Left kidney (tissue), 2 donors: ENCODE results near the gene MED20. TPM values are rescaled to one million over a fixed set of nuclear protein-coding genes. Genes with fewer than 3 reads are reported as not detected.

Experiments
- DNase-seq: peaks from one replicate; pipeline ENCODE4 v3.0.0-alpha.2; 2013
- polyA plus RNA-seq: library from polyadenylated mRNA; unstranded; fragments of 120-200 nt; gene quantifications from one replicate; pipeline ENCODE4 v1.2.1, GENCODE V29; 2013; ENCODE audit not compliant: insufficient read length

The MED20 gene
- polyA plus RNA-seq, 1 donor: 41.4 TPM

- no peak for DNase-seq
These were observed 21.3 kb upstream of the MED20 start for GRCh38 chr6:41942067-41942851.

DNA sequence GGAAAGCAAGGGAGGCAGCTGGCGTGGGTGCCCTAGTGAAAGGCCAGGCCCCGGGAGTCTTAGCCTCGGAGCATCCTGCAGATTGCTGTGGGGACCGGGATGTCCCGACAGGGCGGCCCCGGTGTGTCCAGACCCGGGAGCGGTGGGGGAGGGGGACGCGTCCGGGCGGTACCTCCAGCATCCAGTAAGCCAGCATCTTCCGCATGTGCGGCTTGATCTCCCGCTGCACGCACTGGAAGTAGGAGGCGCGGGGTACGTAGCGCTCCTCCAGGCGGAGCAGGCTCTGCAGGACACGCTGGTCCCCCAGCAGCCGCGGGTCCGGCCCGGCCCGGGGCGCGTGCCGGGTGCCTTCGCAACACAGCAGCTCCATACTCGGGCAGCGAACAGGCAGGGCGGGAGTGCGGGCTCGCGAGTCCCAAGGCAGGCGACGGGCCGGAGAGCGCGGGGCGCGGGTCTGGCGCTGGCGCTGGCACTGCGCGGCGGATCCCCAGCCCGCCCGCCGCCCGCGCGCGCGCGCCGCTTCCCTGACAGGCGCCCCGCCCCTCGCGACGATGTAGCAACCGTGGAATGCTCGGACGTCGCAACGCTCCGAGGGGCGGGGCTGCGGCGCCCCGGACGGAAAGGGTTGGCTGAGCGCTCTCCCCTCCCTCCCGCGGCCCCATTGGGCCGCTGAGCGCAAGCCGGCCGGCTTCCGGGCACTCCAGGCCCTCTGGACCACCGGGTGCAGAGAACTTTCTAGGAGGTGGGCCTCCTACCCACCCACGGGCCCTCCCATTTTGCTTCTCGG, 20.5 kb upstream of the MED20 start, which contains the start of gene CCND3:
Gene CCND3, minus strand, starts transcription at position 529 of the 787 bp plus-strand sequence. Its CDS starts 159 bp downstream, at position 370.
- peak; percentile 88 for DNase-seq

DNA sequence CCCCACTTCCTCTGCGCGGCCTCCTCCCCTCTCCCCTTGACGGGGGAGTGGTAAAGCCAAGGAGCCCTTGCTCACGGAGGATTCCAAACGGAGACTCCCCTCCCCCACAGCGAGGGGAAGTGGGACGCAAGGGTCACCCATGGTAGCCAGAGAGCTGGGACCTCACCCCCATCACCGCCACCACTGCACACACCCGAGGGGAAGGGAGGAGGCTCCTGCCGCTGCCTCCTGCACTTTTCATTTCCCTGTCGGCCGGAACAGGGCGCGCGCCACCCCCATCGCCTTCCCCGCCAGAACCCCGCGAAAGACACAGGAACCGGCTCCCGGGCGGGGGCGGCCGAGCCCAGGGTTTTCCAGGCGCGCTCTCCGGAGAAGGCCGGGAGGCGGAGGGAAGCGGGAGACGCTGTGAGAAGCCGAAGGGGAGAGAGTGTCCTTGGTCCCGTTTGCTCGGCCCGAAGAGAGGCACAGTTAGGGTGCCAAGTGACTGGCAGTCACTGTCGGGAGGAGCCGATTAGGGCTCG, 19.9 kb upstream of the MED20 start:
- DNase-seq: peak; percentile 33

GRCh38 chr6:41939848-41940758, 19.2 kb upstream of the MED20 start:
- DNase-seq: no peak

- no peak for DNase-seq
These were observed 18.4 kb upstream of the MED20 start for GRCh38 chr6:41939176-41939847.

DNA sequence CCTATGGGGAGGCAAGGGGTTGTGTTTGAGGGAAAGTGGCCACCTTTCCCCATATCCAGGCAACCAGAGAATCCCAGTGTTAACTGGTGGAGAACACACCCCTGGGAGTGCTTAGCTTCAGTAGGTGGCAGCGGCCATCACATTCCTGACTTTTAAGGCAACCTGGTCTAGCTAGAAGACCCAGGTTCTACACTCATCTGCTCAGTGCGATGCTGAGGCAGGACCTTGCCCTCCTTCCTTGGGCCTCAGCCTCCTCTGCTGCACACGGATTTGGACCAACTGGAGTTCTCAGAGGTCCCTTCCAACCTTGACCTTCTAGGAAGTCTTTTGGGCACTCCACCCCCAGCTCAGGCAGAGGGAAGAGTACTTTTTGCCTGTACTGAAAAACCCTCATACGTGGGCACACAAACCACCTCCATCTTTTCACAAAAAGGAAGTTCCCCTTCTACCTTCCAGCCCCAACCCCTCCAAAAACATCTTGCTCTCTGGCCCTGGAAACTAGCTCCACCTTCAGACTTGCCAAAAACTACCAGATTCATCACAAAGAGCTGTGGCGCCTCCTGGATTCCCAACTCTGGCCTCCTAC, 17.7 kb upstream of the MED20 start:
- no peak for DNase-seq

GRCh38 chr6:41937861-41938574, 17.1 kb upstream of the MED20 start:
- DNase-seq: no peak

DNA sequence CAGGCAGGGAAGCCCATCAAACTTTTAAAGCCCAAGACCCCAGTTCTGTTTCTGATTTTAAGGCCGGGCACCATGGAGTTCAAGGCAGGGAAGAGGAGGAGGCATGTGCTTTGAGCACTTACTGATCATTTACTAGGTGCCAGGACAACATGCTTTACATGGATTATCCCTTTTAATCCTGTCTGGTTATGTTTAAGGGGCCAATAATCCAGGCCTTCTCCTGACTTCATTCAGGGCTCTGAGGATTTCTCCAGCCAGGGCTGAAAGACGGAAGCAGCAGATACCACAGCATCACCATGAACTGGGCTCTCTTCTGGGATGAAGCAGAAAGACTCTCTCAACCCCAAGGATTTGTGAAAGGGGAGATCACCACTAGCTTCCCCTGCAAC, 16.5 kb upstream of the MED20 start:
- no peak for DNase-seq

- DNase-seq: peak; percentile 54
These were observed 15.3 kb upstream of the MED20 start for GRCh38 chr6:41936073-41936837.

GRCh38 chr6:41935685-41936072, 14.7 kb upstream of the MED20 start:
- no peak for DNase-seq

DNA sequence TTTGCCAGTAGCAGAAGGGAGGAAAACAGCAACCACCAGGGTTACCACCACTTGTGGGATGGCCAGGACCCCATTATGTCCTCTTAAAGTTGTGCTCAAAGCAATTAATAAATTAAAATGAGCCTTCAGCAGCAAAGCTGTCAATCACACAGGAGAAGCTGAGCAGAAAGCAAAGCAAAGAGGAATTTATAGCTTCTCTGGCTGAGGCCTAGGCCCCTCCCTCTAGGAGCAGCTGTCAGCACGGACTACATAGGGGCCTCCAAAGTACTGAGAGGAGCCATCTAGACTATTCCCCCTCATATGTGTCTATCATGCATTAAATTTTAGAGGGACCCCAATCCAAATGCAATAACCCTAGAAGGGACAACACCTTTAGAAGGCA, 14.2 kb upstream of the MED20 start:
- no peak for DNase-seq

DNA sequence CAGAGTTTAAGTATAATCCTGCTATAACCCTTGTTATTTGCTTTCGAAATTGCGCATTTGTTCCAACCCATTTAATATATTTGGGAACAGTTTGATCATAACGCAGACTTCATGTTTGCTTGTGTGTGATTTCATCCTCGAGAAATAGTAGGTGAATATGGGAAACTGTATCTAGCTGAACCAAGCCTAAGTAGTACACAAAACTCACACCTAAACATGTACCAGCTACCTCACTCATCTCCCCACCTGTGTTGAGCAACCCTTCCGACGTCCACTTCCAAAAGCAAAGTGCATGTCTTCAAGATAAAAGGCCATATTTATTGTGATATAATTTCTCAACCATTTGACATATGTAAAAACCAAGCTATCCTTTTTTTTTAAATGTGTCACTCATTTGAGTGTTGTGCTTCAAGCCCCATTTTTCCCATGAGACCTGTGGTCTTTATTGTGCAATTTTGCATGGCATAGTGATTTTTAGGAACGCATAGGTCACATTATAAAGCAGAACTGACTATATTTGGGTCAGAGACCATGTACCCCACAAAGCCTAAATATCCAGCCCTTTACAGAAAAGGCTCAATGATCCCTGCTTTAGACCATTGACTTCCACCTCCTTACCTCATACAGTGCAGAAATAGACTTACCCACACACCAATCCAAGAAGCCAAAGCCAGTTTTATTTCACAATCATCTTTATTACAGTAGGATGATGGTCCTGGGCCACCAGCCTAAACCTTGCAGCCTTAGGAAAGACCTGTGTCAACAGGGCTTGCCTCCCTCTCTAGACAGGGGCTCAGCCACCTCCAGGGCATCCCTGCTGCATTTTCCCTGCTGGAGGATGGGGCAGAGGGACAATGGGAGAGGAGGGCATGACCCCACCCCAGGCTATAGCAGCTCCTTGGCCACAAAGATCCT, 13.6 kb upstream of the MED20 start:
- DNase-seq: no peak

DNA sequence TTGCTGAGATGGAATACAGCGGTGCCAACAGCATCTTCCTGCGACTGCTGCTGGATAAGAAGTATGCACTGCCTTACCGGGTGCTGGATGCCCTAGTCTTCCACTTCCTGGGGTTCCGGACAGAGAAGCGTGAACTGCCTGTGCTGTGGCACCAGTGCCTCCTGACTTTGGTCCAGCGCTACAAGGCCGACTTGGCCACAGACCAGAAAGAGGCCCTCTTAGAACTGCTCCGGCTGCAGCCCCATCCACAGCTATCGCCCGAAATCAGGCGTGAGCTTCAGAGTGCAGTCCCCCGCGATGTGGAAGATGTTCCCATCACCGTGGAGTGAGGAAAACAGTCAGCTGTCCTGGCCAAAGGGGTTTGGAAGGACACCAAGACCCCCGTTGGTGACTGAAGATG, 11.4 kb upstream of the MED20 start:
- no peak for DNase-seq

- no peak for DNase-seq
These were observed 10.9 kb upstream of the MED20 start for GRCh38 chr6:41931792-41932191.

- no peak for DNase-seq
These were observed 9.0 kb upstream of the MED20 start for GRCh38 chr6:41929924-41930323.

- no peak for DNase-seq
These were observed 6.3 kb upstream of the MED20 start for GRCh38 chr6:41927253-41927652.

DNA sequence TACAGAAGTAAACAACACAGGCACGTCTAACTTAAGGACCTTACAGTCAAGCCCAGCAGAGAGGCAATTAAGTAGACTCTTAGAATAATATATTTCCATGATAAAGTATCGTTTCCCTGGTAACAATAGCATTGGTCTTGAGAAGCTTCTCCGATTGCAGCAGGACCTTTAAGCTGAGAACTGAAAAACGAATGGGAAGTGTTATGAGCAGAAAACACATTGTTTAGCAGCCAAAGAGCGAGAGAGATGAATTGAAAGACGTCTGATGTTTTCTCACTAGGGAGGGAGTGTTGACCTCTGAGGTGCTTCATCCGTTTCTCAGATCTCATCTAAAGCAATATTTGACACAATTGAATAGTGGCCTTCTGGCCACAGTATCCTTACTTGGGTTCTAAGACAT, 1.2 kb upstream of the MED20 start:
- no peak for DNase-seq

- no peak for DNase-seq
These were observed 716 bp upstream of the MED20 start for GRCh38 chr6:41921712-41921998.

DNA sequence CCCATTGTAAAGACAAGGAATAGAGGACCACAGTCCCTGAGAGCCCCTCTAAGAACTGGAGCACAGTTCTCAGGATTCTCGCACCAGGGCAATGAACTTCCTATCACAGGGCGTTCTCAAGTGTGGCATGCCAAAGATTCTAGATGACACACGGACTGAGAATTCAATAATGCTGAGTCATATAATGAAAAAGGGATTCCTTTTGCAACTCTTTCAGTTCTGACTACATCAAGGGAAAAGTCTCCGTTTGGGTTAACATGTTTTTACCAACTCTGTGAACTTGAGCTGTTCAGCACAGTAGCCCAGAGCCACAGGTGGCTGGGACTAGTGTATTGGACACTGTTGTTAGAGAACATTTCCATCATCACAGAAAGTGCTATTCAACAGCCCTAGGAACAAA, 3.4 kb downstream of the MED20 start:
- DNase-seq: no peak
